Nasal cavity respiratory epithelium epithelial cell of viscerocranial mucosa (primary cell): ENCODE results near the gene KRTAP5-11. TPM values are rescaled to one million over a fixed set of nuclear protein-coding genes. Genes with fewer than 3 reads are reported as not detected.

Experiments
- total RNA-seq: library from RNA; depleted of rRNA; stranded (reverse); fragments of >200 nt; gene quantifications from 2 replicates; pipeline ENCODE4 v1.2.3, GENCODE V29; 2014

Gene KRTAP5-11
- not detected in 2 replicates for total RNA-seq

GRCh38 chr11:71582309-71582895 is at the start of gene KRTAP5-11:
Gene KRTAP5-11, minus strand, starts transcription at chr11:71582875. Its CDS starts 38 bp downstream, at chr11:71582837.

GRCh38 chr11:71565263-71565662 is 17.4 kb downstream of the KRTAP5-11 start, which contains the start of gene KRTAP5-10:
Gene KRTAP5-10, plus strand, starts transcription at chr11:71565563. Its CDS starts 25 bp downstream, at chr11:71565588.

GRCh38 chr11:71548120-71548519 is 34.6 kb downstream of the KRTAP5-11 start, which contains the start of gene KRTAP5-9:
Gene KRTAP5-9, plus strand, starts transcription at chr11:71548420. Its CDS starts 238 bp downstream, at chr11:71548658.

GRCh38 chr11:71537977-71538665 is 44.6 kb downstream of the KRTAP5-11 start, which contains the start of gene KRTAP5-8:
Gene KRTAP5-8, plus strand, starts transcription at chr11:71538025. Its CDS starts 31 bp downstream, at chr11:71538056.

Other genes with a start within 250 kb of the KRTAP5-11 start
- gene DHCR7, start 134.5 kb downstream of the KRTAP5-11 start, total RNA-seq, result 56.7 and 68.2 TPM in 2 replicates
- 78.9 and 105 TPM in 2 replicates for gene NADSYN1, start 129.7 kb downstream of the KRTAP5-11 start, total RNA-seq
- gene KRTAP5-7, start 55.6 kb downstream of the KRTAP5-11 start, total RNA-seq, result not detected in 2 replicates
- gene KRTAP5-8, start 44.9 kb downstream of the KRTAP5-11 start, total RNA-seq, result not detected in 2 replicates
- gene KRTAP5-9, start 34.5 kb downstream of the KRTAP5-11 start, total RNA-seq, result not detected in 2 replicates
- gene KRTAP5-10, start 17.3 kb downstream of the KRTAP5-11 start, total RNA-seq, result not detected in 2 replicates